CD4-positive, alpha-beta T cell (primary cell): ENCODE data around the gene MYO18A. TPM values are rescaled to one million over a fixed set of nuclear protein-coding genes. Genes with fewer than 3 reads are reported as not detected.

Source experiments
- ATAC-seq: fragments of 200-7000 bp; cut with Tn5 transposase; one replicate; pipeline ENCODE4 v1.10.0; 2022; ENCODE audit warnings: mild to moderate bottlenecking; ENCODE audit not compliant: poor library complexity
- CTCF ChIA-PET: fragments of 350-600 bp; sonication (Branson Sonifier 250); formaldehyde crosslinking; loops from one replicate; lab custom pipeline; 2021; ENCODE audit warnings: antibody characterized with exemption, inconsistent platforms; lab: Charles Lee
- POLR2A ChIA-PET: fragments of 350-600 bp; sonication (Branson Sonifier 250); formaldehyde crosslinking; loops from one replicate; lab custom pipeline; 2021; ENCODE audit warnings: antibody characterized with exemption, inconsistent platforms; lab: Charles Lee
- DNase-seq, 14 experiments: peaks; one replicate each; pipeline ENCODE4 v3.0.0-alpha.2; 2013 to 2020; ENCODE audit warnings: mixed read lengths in 2 of 14
- H3K27ac ChIP-seq, 2 donors: one replicate each; pipeline versions ENCODE4 v1.5.1 to v1.7.0; 2013; ENCODE audit warnings: low read length in 2 of 2, low read depth in 1 of 2, mild to moderate bottlenecking in 1 of 2
- H3K27me3 ChIP-seq, 2 experiments: 1 replicate in 1 of 2; 2 replicates in 1 of 2; pipeline versions ENCODE4 v1.6.1 to v1.7.0; 2013; ENCODE audit warnings: low read length in 2 of 2, control low read depth in 1 of 2, mild to moderate bottlenecking in 1 of 2, moderate library complexity in 1 of 2; ENCODE audit not compliant: insufficient read depth in 2 of 2, control insufficient read depth in 1 of 2
- H3K36me3 ChIP-seq: one replicate; pipeline ENCODE4 v1.6.1; 2013; ENCODE audit warnings: low read length, control low read depth; ENCODE audit not compliant: insufficient read depth
- H3K4me1 ChIP-seq: one replicate; pipeline ENCODE4 v1.6.1; 2013; ENCODE audit warnings: low read length, control low read depth; ENCODE audit not compliant: insufficient read depth
- H3K4me3 ChIP-seq: one replicate; pipeline ENCODE4 v1.5.1; 2013; ENCODE audit warnings: mild to moderate bottlenecking, low read length, moderate library complexity
- H3K9me3 ChIP-seq, 2 experiments: 1 replicate in 1 of 2; 2 replicates in 1 of 2; pipeline versions ENCODE4 v1.6.1 to v1.7.0; 2013; ENCODE audit warnings: low read length in 2 of 2, mild to moderate bottlenecking in 2 of 2, control low read depth in 1 of 2, moderate library complexity in 1 of 2; ENCODE audit not compliant: control insufficient read depth in 1 of 2, insufficient read depth in 1 of 2
- H3K27ac Mint-ChIP-seq: one replicate; pipeline ENCODE4 v1.8.0; 2020; ENCODE audit warnings: mixed read lengths
- H3K27me3 Mint-ChIP-seq: one replicate; pipeline ENCODE4 v1.8.0; 2021; ENCODE audit warnings: mixed read lengths
- H3K36me3 Mint-ChIP-seq: one replicate; pipeline ENCODE4 v1.8.0; 2021; ENCODE audit warnings: low read depth, mixed read lengths
- H3K4me1 Mint-ChIP-seq: one replicate; pipeline ENCODE4 v1.8.0; 2021; ENCODE audit warnings: low read depth, mixed read lengths
- H3K4me3 Mint-ChIP-seq: one replicate; pipeline ENCODE4 v1.8.0; 2020; ENCODE audit warnings: mild to moderate bottlenecking, mixed read lengths
- H3K9me3 Mint-ChIP-seq: one replicate; pipeline ENCODE4 v1.8.0; 2020; ENCODE audit warnings: mixed read lengths
- intact Hi-C, 2 experiments: fragments of 100-400 bp; cut with DNase I in 1 of 2; cut with micrococcal nuclease in 1 of 2; formaldehyde crosslinking; loops; one replicate each; pipeline versions ENCODE4 v1.15.1 to v1.9.0; 2023 to 2025; cut with DNase I, micrococcal nuclease
- total RNA-seq, 174 experiments: library from RNA in 2 of 174; stranded (reverse) in 2 of 174; gene quantifications; one replicate each; pipeline ENCODE4 v1.2.3 and lab custom pipeline; 2021 to 2026
- TF ChIP-seq, protein P1 (sequence below): fragments of 200-600 bp; IDR thresholded peaks from one replicate; pipeline ENCODE4 v1.8.0; 2022; ENCODE audit warnings: antibody characterized with exemption, mild to moderate bottlenecking

MYO18A gene
- total RNA-seq, 2 experiments from 2014 or later: 87.0 to 90.1 TPM

DNA sequence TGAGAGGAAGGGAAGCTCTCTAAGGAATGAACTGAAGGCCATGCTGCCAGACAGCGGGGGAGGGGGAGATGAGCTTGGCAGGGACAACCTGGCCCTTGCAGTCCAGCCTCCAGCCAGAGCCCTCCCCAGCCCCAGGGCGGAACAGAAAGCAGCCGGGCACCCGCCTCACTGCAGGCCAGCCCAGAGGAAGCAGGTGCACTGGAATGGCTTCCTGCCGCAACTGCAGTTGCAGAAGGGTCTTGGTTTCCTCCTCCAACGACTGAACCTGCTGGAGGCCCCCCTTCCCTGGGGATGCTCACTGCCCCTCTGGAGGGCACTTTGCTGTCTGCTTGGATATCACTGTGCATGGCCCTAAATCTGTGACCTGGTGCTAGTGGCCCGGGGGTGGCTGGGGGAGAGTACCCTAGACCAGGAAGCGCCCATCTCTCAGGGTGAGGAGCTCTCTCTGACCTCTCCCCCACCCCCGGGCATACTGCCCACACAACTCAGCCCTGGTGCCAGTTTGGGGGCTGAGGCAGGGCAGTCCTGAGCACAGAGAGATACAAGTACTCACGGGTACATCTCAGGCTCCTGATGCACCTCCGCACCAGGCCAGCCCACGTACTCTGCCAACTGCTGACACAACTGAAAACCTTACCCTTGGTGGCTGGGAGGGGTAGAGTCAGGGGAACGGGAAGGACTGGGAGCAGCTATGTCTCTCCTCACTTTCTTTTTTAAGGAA is 41.1 kb downstream of the MYO18A start:
- peak in 7 of 14 experiments; percentile 23 to 58 (median 46) for DNase-seq

DNA sequence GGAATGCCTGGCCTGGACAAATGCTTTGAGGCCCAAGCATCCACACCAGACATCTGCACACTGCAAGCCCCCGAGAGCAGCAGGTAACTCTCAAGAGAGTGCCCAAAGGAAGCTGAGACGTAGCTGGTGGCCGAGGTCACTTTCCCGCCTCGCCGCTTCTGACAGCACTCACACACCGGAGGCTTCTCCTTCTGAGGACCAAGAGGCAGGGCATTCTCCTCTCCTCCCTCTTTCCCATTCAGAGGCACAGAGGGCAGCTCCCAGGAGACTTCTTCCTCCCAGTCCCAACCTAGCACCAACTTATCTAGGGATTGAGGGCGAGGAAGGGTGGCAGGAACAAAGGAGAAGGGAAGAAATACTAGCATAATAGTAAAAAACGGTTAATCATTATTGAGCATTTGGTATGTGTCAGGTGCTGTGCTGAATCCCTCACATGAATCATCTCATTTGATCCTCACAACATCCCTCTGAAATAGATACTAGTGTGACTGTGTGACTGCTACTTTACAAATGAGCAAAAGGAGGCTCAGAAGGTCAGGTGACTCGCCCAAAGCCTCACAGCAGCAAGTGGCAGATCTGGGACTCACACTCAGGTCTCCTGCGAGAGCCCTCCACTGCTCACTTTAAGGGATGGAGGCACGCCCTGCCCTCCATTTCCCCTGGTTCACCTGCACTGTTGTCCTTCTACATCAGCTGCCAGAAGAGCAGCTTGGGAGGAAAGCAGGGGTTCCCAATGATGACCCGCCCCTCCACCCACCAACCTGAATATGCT is 41.8 kb downstream of the MYO18A start:
- intact Hi-C loops: no loop called here
- peak in 13 of 14 experiments; percentile 20 to 77 (median 51) for DNase-seq

More for the DNA sequence above, 41.1 kb downstream of the MYO18A start:
- Mint-ChIP-seq H3K36me3 (peaks cover 30% of the 10 kb centered on the region), H3K9me3 (no peaks in the 10 kb centered on the region), H3K4me1 (peaks cover 68% of the 10 kb centered on the region), H3K27me3 (no peaks in the 10 kb centered on the region), H3K27ac (peak overlapping the region; percentile 96), H3K4me3 (peak overlapping the region; percentile 91)
- no peak for ATAC-seq
- peaks cover 84% of the 10 kb centered on the region for H3K4me1 ChIP-seq
- H3K9me3 ChIP-seq: no peaks in the 10 kb centered on the region
- peak overlapping the region; percentile 64 for H3K4me3 ChIP-seq
- peak overlapping the region; percentile 78 to 82 for H3K27ac ChIP-seq
- ChIA-PET CTCF (interaction anchor here (1.1 to 5.2 kb wide), 5 partner anchors 10 to 81 kb away, joined by 3 to 39 read pairs (median 17); partner anchors contain the start of gene MYO18A), POLR2A (interaction anchor here (0.6 to 4.7 kb wide), 13 partner anchors 8 to 419 kb away, joined by 3 to 33 read pairs (median 9); partner anchors contain the start of genes MYO18A, NUFIP2, PHF12 and RPL23A)
- H3K27me3 ChIP-seq: no peaks in the 10 kb centered on the region
- intact Hi-C loops: no loop called here
- H3K36me3 ChIP-seq: peaks cover 20% of the 10 kb centered on the region
- TF ChIP-seq, protein P1, sequence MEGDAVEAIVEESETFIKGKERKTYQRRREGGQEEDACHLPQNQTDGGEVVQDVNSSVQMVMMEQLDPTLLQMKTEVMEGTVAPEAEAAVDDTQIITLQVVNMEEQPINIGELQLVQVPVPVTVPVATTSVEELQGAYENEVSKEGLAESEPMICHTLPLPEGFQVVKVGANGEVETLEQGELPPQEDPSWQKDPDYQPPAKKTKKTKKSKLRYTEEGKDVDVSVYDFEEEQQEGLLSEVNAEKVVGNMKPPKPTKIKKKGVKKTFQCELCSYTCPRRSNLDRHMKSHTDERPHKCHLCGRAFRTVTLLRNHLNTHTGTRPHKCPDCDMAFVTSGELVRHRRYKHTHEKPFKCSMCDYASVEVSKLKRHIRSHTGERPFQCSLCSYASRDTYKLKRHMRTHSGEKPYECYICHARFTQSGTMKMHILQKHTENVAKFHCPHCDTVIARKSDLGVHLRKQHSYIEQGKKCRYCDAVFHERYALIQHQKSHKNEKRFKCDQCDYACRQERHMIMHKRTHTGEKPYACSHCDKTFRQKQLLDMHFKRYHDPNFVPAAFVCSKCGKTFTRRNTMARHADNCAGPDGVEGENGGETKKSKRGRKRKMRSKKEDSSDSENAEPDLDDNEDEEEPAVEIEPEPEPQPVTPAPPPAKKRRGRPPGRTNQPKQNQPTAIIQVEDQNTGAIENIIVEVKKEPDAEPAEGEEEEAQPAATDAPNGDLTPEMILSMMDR: no peak

More for the DNA sequence above, 41.8 kb downstream of the MYO18A start:
- Histone ChIP-seq H3K27ac (peak overlapping the region; percentile 78 to 82), H3K36me3 (peaks cover 26% of the 10 kb centered on the region), H3K27me3 (no peaks in the 10 kb centered on the region), H3K4me3 (peak overlapping the region; percentile 64), H3K4me1 (peaks cover 85% of the 10 kb centered on the region), H3K9me3 (no peaks in the 10 kb centered on the region)
- Mint-ChIP-seq H3K27me3 (no peaks in the 10 kb centered on the region), H3K4me3 (peak overlapping the region; percentile 91), H3K27ac (peak overlapping the region; percentile 96), H3K4me1 (peaks cover 63% of the 10 kb centered on the region), H3K9me3 (no peaks in the 10 kb centered on the region), H3K36me3 (peaks cover 30% of the 10 kb centered on the region)
- POLR2A ChIA-PET: interaction anchor here (1.1 to 4.7 kb wide), 8 partner anchors 11 to 186 kb away, joined by 3 to 33 read pairs (median 14); partner anchors contain the start of genes MYO18A, NUFIP2 and PHF12
- CTCF ChIA-PET: interaction anchor here (1.5 to 5.2 kb wide), 8 partner anchors 11 to 231 kb away, joined by 5 to 39 read pairs (median 18); partner anchors contain the start of gene MYO18A
- TF ChIP-seq, protein P1: no peak
- ATAC-seq: peak; percentile 11
